ENCODE results near the gene HECA.
A peak's percentile ranks its signal among the peaks of the same experiment; 100 is the strongest.
"Not testable (repeated sequence)": the region's sequence is repeated elsewhere in the genome, so short reads cannot be mapped to it uniquely, and the experiment has no call there.

Gene HECA

GRCh38 chr6:139161817-139162284, 27.0 kb downstream of the HECA start:
- DNase-seq = peak; percentile 53

GRCh38 chr6:139164001-139164400, 29.1 kb downstream of the HECA start:
- peak; percentile 16 for DNase-seq

GRCh38 chr6:139165324-139165723, 30.4 kb downstream of the HECA start:
- no peak for DNase-seq

- DNase-seq = no peak
These were observed 31.5 kb downstream of the HECA start for GRCh38 chr6:139166238-139166955.

- DNase-seq = no peak
These were observed 32.1 kb downstream of the HECA start for GRCh38 chr6:139166956-139167313.

- no peak for DNase-seq
These were observed 37.3 kb downstream of the HECA start for GRCh38 chr6:139172151-139172550.

GRCh38 chr6:139172567-139172966, 37.7 kb downstream of the HECA start:
- DNase-seq = no peak

GRCh38 chr6:139173172-139173571, 38.3 kb downstream of the HECA start:
- DNase-seq = no peak

GRCh38 chr6:139173822-139174221, 38.9 kb downstream of the HECA start:
- no peak for DNase-seq

GRCh38 chr6:139174961-139175360, 40.1 kb downstream of the HECA start:
- DNase-seq = no peak

GRCh38 chr6:139175389-139175948, 40.6 kb downstream of the HECA start:
- DNase-seq = no peak

GRCh38 chr6:139181236-139181635, 46.4 kb downstream of the HECA start:
- DNase-seq = no peak

- no peak for DNase-seq
These were observed 49.2 kb downstream of the HECA start for GRCh38 chr6:139184047-139184446.

GRCh38 chr6:139184459-139184858, 49.6 kb downstream of the HECA start:
- no peak for DNase-seq

- DNase-seq = no peak
These were observed 51.4 kb downstream of the HECA start for GRCh38 chr6:139186242-139186641.

GRCh38 chr6:139186692-139187091, 51.8 kb downstream of the HECA start:
- no peak for DNase-seq

GRCh38 chr6:139187489-139187888, 52.6 kb downstream of the HECA start:
- no peak for DNase-seq

- DNase-seq = no peak
These were observed 54.8 kb downstream of the HECA start for GRCh38 chr6:139189665-139190064.

GRCh38 chr6:139194740-139195139, 59.9 kb downstream of the HECA start:
- no peak for DNase-seq

- DNase-seq = no peak
These were observed 63.8 kb downstream of the HECA start for GRCh38 chr6:139198529-139199288.

- no peak for DNase-seq
These were observed 66.5 kb downstream of the HECA start for GRCh38 chr6:139201378-139201777.

GRCh38 chr6:139204978-139205377, 70.1 kb downstream of the HECA start:
- no peak for DNase-seq

GRCh38 chr6:139205843-139206242, 71.0 kb downstream of the HECA start:
- DNase-seq = no peak

- DNase-seq = not testable (repeated sequence)
These were observed 75.9 kb downstream of the HECA start for GRCh38 chr6:139210766-139211165.

All from CD4-positive, alpha-beta T cell treated with Interferon gamma for 1 hour (primary cell).